DOHH2 (cell line): ENCODE measurements around the gene PPP2R3A.

Experiments used
- H3F3A ChIP-seq: fragments of 200-600 bp; sonication (generic), shearing (Covaris generic); 2 replicates; pipeline ENCODE4 v1.6.0; 2016; ENCODE audit warnings: antibody characterized with exemption, mild to moderate bottlenecking; ENCODE audit not compliant: control insufficient read depth, insufficient read depth
- H3K27ac ChIP-seq: fragments of 200-600 bp; sonication (generic); 2 replicates; pipeline ENCODE4 v1.5.1; 2014; ENCODE audit warnings: low read depth, mild to moderate bottlenecking, low read length, moderate library complexity
- H3K27me3 ChIP-seq: fragments of 200-600 bp; sonication (generic); 2 replicates; pipeline ENCODE4 v1.6.1; 2014; ENCODE audit warnings: mild to moderate bottlenecking, low read length, mixed read lengths; ENCODE audit not compliant: control insufficient read depth
- H3K36me3 ChIP-seq: fragments of 200-600 bp; sonication (generic); 2 replicates; pipeline ENCODE4 v1.6.1; 2014; ENCODE audit warnings: mild to moderate bottlenecking, low read length, moderate library complexity, mixed read lengths; ENCODE audit not compliant: control insufficient read depth
- H3K4me1 ChIP-seq: fragments of 200-600 bp; sonication (generic); 2 replicates; pipeline ENCODE4 v1.6.1; 2014; ENCODE audit warnings: mild to moderate bottlenecking, low read length, mixed read lengths; ENCODE audit not compliant: control insufficient read depth
- H3K4me2 ChIP-seq: fragments of 200-600 bp; sonication (generic); 2 replicates; pipeline ENCODE4 v1.6.0; 2014; ENCODE audit warnings: mild to moderate bottlenecking, low read length, moderate library complexity
- H3K4me3 ChIP-seq: fragments of 200-600 bp; sonication (generic); 2 replicates; pipeline ENCODE4 v1.5.1; 2014; ENCODE audit warnings: mild to moderate bottlenecking, low read length, mixed read lengths
- H3K79me2 ChIP-seq: fragments of 200-600 bp; sonication (generic); 2 replicates; pipeline ENCODE4 v1.6.1; 2014; ENCODE audit warnings: mild to moderate bottlenecking, low read length, mixed read lengths; ENCODE audit not compliant: control insufficient read depth
- H3K9me2 ChIP-seq: fragments of 200-600 bp; sonication (generic); replicated peaks from 2 replicates; pipeline ENCODE4 v1.6.1; 2014; ENCODE audit warnings: mild to moderate bottlenecking, low read length, mixed read lengths; ENCODE audit not compliant: control insufficient read depth
- H3K9me3 ChIP-seq: fragments of 200-600 bp; sonication (generic); 2 replicates; pipeline ENCODE4 v1.6.1; 2014; ENCODE audit warnings: antibody characterized with exemption, low read length, mixed read lengths; ENCODE audit not compliant: control insufficient read depth, insufficient read depth
- H4K20me1 ChIP-seq: fragments of 200-600 bp; sonication (generic); 2 replicates; pipeline ENCODE4 v1.6.0; 2014; ENCODE audit warnings: low read depth, mild to moderate bottlenecking, antibody characterized with exemption, low read length, moderate library complexity; ENCODE audit not compliant: control insufficient read depth, insufficient read depth
- CTCF ChIP-seq: fragments of 200-600 bp; sonication (generic); IDR thresholded peaks from one replicate; pipeline ENCODE4 v1.5.1; 2014; ENCODE audit warnings: antibody characterized with exemption, mild to moderate bottlenecking, low read depth, low read length; ENCODE audit not compliant: poor library complexity, severe bottlenecking
- EZH2phosphoT487 ChIP-seq: fragments of 200-600 bp; sonication (generic); IDR thresholded peaks from 2 replicates; pipeline ENCODE4 v1.6.1; 2017; ENCODE audit warnings: borderline replicate concordance, mild to moderate bottlenecking, antibody characterized with exemption, low read length, moderate library complexity, mixed read lengths

Gene PPP2R3A

GRCh38 chr3:135917927-135918597, 47.5 kb upstream of the PPP2R3A start:
- peaks cover 3% of the 10 kb centered on the region; the same call in 1 of the 2 replicates for H3K27me3 ChIP-seq
- no peaks in the 10 kb centered on the region for H3K79me2 ChIP-seq
- H3K4me3 ChIP-seq, result no peak overlapping the region
- TF ChIP-seq EZH2phosphoT487, result no peak
- TF ChIP-seq CTCF, result no peak
- no peaks in the 10 kb centered on the region for H3K9me3 ChIP-seq
- H3K4me1 ChIP-seq, result no peaks in the 10 kb centered on the region
- no peaks in the 10 kb centered on the region for H3K9me2 ChIP-seq
- no peak overlapping the region for H3K4me2 ChIP-seq
- H4K20me1 ChIP-seq, result no peaks in the 10 kb centered on the region
- H3K36me3 ChIP-seq, result no peaks in the 10 kb centered on the region
- H3F3A ChIP-seq, result no peaks in the 10 kb centered on the region
- no peak overlapping the region for H3K27ac ChIP-seq

GRCh38 chr3:135918600-135918999, 46.9 kb upstream of the PPP2R3A start:
- H4K20me1 ChIP-seq, result no peaks in the 10 kb centered on the region
- H3K9me2 ChIP-seq, result no peaks in the 10 kb centered on the region
- H3K27ac ChIP-seq, result no peak overlapping the region
- peaks cover 3% of the 10 kb centered on the region; the same call in 1 of the 2 replicates for H3K27me3 ChIP-seq
- no peak overlapping the region for H3K4me2 ChIP-seq
- TF ChIP-seq EZH2phosphoT487, result no peak
- TF ChIP-seq CTCF, result peak; percentile 45
- H3F3A ChIP-seq, result no peaks in the 10 kb centered on the region
- H3K36me3 ChIP-seq, result no peaks in the 10 kb centered on the region
- no peaks in the 10 kb centered on the region for H3K4me1 ChIP-seq
- no peaks in the 10 kb centered on the region for H3K9me3 ChIP-seq
- H3K79me2 ChIP-seq, result no peaks in the 10 kb centered on the region
- H3K4me3 ChIP-seq, result no peak overlapping the region

DNA sequence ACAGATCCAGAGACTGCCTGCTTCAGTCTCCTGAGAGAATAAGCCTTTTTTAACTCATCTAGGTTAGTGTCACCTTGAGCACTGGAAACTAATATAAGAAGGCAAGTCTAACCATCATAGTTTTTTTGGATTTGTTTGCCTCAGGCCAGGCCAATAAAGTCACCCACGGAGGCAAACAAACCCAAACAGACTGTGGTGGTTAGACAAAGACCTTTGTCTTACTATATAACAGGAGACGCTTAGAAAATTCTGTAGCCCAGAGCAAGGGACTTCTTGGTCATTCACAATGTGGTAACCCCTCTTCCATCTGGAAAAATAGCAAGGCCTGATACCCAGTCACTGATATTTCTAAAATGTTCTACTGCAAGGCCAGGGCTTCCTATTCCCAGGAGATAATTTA, 45.3 kb upstream of the PPP2R3A start:
- H3K79me2 ChIP-seq, result no peaks in the 10 kb centered on the region
- H4K20me1 ChIP-seq, result no peaks in the 10 kb centered on the region
- H3K27me3 ChIP-seq, result peaks cover 3% of the 10 kb centered on the region; the same call in 1 of the 2 replicates
- no peak overlapping the region for H3K4me3 ChIP-seq
- no peak overlapping the region for H3K4me2 ChIP-seq
- TF ChIP-seq CTCF, result no peak
- no peak for TF ChIP-seq EZH2phosphoT487
- H3K9me2 ChIP-seq, result no peaks in the 10 kb centered on the region
- no peaks in the 10 kb centered on the region for H3K9me3 ChIP-seq
- H3K36me3 ChIP-seq, result no peaks in the 10 kb centered on the region
- H3F3A ChIP-seq, result no peaks in the 10 kb centered on the region
- H3K27ac ChIP-seq, result no peak overlapping the region
- no peaks in the 10 kb centered on the region for H3K4me1 ChIP-seq
